Subcutaneous adipose tissue (tissue), 4 donors: ENCODE measurements around the gene IL23A. TPM values are rescaled to one million over a fixed set of nuclear protein-coding genes. Genes with fewer than 3 reads are reported as not detected.

ENCODE experiments used
- CTCF ChIP-seq: fragments of 450-650 bp; IDR thresholded peaks from one replicate; pipeline ENCODE4 v1.5.1; 2016; ENCODE audit warnings: low read depth, mild to moderate bottlenecking, control low read depth, antibody characterized with exemption, moderate library complexity
- total RNA-seq, 4 donors: library from RNA; depleted of rRNA; stranded (reverse); fragments of >200 nt; gene quantifications; one replicate each; pipeline ENCODE4 v1.1.0, GENCODE V29; 2016

IL23A gene
- total RNA-seq, 4 donors from 2014 or later = 1.0 TPM; not detected in 3

DNA sequence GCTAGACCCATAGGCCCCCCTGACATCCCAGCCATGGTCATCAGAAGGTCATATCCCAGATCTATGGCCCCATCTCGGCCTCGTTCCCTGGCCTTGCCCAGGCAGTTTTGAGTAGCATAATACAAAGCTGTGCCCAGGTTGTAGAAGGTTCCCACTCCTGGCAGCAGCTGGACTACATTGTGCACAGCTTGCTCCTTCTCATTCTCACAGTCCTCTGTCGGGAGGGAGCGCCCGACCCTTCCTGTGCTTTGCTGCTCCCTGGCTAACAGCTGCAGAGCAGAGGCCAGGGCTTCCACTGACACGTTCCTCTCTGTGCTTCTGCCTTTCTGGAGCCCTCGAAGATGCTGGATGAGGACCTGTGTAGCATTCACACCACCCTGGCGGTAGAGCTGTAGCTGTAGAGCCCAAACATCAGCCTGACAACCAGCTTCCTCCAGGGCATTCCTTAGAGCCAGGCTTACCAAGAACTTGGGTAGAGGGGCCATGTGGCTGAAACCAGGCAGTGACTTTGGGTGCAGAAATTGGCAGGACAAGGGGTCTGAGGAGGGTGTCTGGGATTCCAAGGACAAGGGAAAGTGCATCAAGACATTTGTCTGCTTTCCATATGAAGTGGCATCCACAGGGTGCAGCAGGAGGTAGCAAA is 22.9 kb downstream of the IL23A start:
- no peak for TF ChIP-seq CTCF

GRCh38 chr12:56362130-56363059 is 23.7 kb downstream of the IL23A start, which contains the start of gene APOF:
Gene APOF (minus strand): TSS chr12:56362857. CDS start chr12:56362745, 112 bp downstream.
- TF ChIP-seq CTCF = no peak

GRCh38 chr12:56366948-56367347 is 28.3 kb downstream of the IL23A start:
- TF ChIP-seq CTCF = no peak

DNA sequence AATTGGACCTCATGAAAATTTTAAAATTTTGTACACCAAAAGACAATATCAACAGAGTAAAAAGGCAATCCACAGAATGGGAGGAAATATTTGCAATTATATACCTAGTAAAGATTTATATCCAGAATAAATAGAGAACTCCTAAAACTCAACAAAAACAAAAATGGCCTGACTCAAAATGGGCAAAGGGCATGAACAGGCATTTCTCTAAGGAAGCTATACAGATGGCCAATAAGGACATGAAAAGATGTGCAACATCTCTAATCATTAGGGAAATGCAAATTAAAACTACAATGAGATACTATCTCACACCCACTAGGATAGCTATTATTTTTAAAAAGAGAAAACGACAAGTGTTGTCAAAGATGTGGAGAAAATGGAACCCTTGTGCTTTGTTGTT is 34.8 kb downstream of the IL23A start:
- no peak for TF ChIP-seq CTCF

GRCh38 chr12:56374726-56375597 is 36.3 kb downstream of the IL23A start:
- no peak for TF ChIP-seq CTCF

DNA sequence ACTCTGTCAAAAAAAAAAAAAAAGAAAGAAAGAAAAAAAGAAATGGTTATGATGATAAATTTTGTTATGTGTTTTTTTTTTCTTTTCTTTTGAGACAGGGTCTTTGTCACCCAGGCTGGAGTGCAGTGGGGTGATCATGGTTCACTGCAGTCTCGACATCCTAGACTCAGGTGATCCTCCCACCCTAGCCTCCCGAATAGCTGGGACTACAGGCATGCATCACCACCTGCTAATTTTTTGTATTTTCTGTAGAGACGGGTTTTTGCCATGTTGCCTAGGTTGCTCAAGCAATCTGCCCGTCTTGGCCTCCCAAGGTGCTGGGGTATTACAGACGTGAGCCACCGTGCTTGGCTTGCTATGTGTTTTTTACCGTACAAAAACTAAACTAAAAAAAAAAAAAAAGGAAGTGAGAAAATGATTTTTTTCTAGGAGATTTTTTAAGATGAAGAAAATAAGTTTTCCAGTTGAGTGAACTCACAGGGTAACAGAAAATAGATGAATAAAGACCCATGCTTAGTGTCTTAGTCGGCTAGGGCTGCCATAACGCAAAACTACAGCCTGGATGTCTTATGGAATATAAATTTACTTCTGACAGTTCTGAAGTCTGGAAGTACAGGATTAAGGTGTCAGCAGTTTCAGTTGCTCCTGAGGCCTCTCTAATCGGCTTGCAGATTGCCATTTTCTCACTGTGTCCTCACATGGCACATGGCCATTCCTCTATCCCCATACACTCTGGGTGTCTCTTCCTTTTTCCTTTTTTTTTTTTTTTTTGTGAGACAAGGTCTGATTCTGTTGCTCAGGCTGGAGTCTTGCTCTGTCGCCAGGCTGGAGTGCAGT is 37.1 kb downstream of the IL23A start:
- TF ChIP-seq CTCF = no peak
